Activated T-cell treated with anti-CD3 and anti-CD28 coated beads, Interleukin-2, amount 50 U/mL, for 4 hours (primary cell): ENCODE results near the gene DNASE1L3. TPM values are rescaled to one million over a fixed set of nuclear protein-coding genes. Genes with fewer than 3 reads are reported as not detected.

Experiments
- ATAC-seq, 2 donors: fragments of 200-7000 bp; cut with Tn5 transposase; one replicate each; pipeline ENCODE4 v1.10.0; 2021
- DNase-seq: peaks from one replicate; pipeline ENCODE4 v3.0.0-alpha.2; 2020
- H3K27me3 Mint-ChIP-seq: one replicate; pipeline ENCODE4 v1.8.0; 2021; ENCODE audit warnings: low read depth, mixed read lengths
- H3K36me3 Mint-ChIP-seq: one replicate; pipeline ENCODE4 v1.8.0; 2022; ENCODE audit warnings: mixed read lengths; ENCODE audit not compliant: insufficient read depth
- H3K4me1 Mint-ChIP-seq: one replicate; pipeline ENCODE4 v1.8.0; 2021; ENCODE audit warnings: low read depth, mixed read lengths
- H3K4me3 Mint-ChIP-seq: one replicate; pipeline ENCODE4 v1.8.0; 2021; ENCODE audit warnings: mild to moderate bottlenecking, moderate library complexity, mixed read lengths
- H3K9me3 Mint-ChIP-seq: one replicate; pipeline ENCODE4 v1.8.0; 2021; ENCODE audit warnings: mixed read lengths
- total RNA-seq, 3 donors: library from RNA; stranded (reverse); gene quantifications; one replicate each; pipeline ENCODE4 v1.2.1, GENCODE V29; 2021

DNASE1L3 gene
- total RNA-seq, 3 donors from 2014 or later = not detected

- DNase-seq (no peak), ATAC-seq (no peak)
- Mint-ChIP-seq H3K4me1 (peaks cover 4% of the 10 kb centered on the region), H3K9me3 (peaks cover 3% of the 10 kb centered on the region), H3K27me3 (peaks cover 7% of the 10 kb centered on the region), H3K36me3 (no peaks in the 10 kb centered on the region), H3K4me3 (no peak overlapping the region)
Observed at GRCh38 chr3:58200121-58200709, 10.6 kb downstream of the DNASE1L3 start.

GRCh38 chr3:58198804-58199203 is 12.0 kb downstream of the DNASE1L3 start:
- ATAC-seq (no peak), DNase-seq (no peak)
- no peaks in the 10 kb centered on the region for H3K36me3 Mint-ChIP-seq
- no peak overlapping the region for H3K4me3 Mint-ChIP-seq
- H3K9me3 Mint-ChIP-seq = peaks cover 3% of the 10 kb centered on the region
- H3K4me1 Mint-ChIP-seq = peaks cover 4% of the 10 kb centered on the region
- H3K27me3 Mint-ChIP-seq = peaks cover 7% of the 10 kb centered on the region

GRCh38 chr3:58198362-58198761 is 12.4 kb downstream of the DNASE1L3 start:
- Mint-ChIP-seq H3K36me3 (no peaks in the 10 kb centered on the region), H3K4me1 (peaks cover 4% of the 10 kb centered on the region), H3K9me3 (peaks cover 3% of the 10 kb centered on the region), H3K27me3 (peaks cover 5% of the 10 kb centered on the region), H3K4me3 (no peak overlapping the region)
- ATAC-seq (no peak), DNase-seq (no peak)

- Mint-ChIP-seq H3K9me3 (no peaks in the 10 kb centered on the region), H3K4me3 (no peak overlapping the region), H3K36me3 (no peaks in the 10 kb centered on the region), H3K27me3 (no peaks in the 10 kb centered on the region), H3K4me1 (peaks cover 2% of the 10 kb centered on the region)
- no peak for DNase-seq
- no peak for ATAC-seq
Observed at GRCh38 chr3:58197588-58197987, 13.2 kb downstream of the DNASE1L3 start.

GRCh38 chr3:58193682-58194407 is 16.9 kb downstream of the DNASE1L3 start:
- Mint-ChIP-seq H3K4me1 (no peaks in the 10 kb centered on the region), H3K9me3 (no peaks in the 10 kb centered on the region), H3K36me3 (no peaks in the 10 kb centered on the region), H3K27me3 (no peaks in the 10 kb centered on the region), H3K4me3 (no peak overlapping the region)
- ATAC-seq (no peak), DNase-seq (no peak)

- no peak for DNase-seq
- no peak for ATAC-seq
- Mint-ChIP-seq H3K36me3 (no peaks in the 10 kb centered on the region), H3K9me3 (no peaks in the 10 kb centered on the region), H3K27me3 (no peaks in the 10 kb centered on the region), H3K4me3 (no peak overlapping the region), H3K4me1 (no peaks in the 10 kb centered on the region)
Observed at GRCh38 chr3:58192069-58192468, 18.7 kb downstream of the DNASE1L3 start.

GRCh38 chr3:58191361-58191991 is 19.3 kb downstream of the DNASE1L3 start:
- Mint-ChIP-seq H3K4me1 (no peaks in the 10 kb centered on the region), H3K36me3 (no peaks in the 10 kb centered on the region)

GRCh38 chr3:58190882-58191281 is 19.9 kb downstream of the DNASE1L3 start:
- H3K4me3 Mint-ChIP-seq = no peak overlapping the region
- DNase-seq (no peak), ATAC-seq (no peak)
- no peaks in the 10 kb centered on the region for H3K36me3 Mint-ChIP-seq
- no peaks in the 10 kb centered on the region for H3K4me1 Mint-ChIP-seq
- H3K27me3 Mint-ChIP-seq = no peaks in the 10 kb centered on the region
- no peaks in the 10 kb centered on the region for H3K9me3 Mint-ChIP-seq

More at GRCh38 chr3:58191361-58191991, 19.3 kb downstream of the DNASE1L3 start:
- Mint-ChIP-seq H3K27me3 (no peaks in the 10 kb centered on the region), H3K9me3 (no peaks in the 10 kb centered on the region), H3K4me3 (no peak overlapping the region)
- DNase-seq = no peak
- ATAC-seq = no peak

GRCh38 chr3:58190291-58190690 is 20.5 kb downstream of the DNASE1L3 start:
- Mint-ChIP-seq H3K27me3 (no peaks in the 10 kb centered on the region), H3K4me3 (no peak overlapping the region), H3K9me3 (no peaks in the 10 kb centered on the region), H3K4me1 (no peaks in the 10 kb centered on the region), H3K36me3 (no peaks in the 10 kb centered on the region)
- DNase-seq (no peak), ATAC-seq (no peak)

- H3K9me3 Mint-ChIP-seq = no peaks in the 10 kb centered on the region
- DNase-seq = no peak
- no peak for ATAC-seq
- no peaks in the 10 kb centered on the region for H3K27me3 Mint-ChIP-seq
- no peak overlapping the region for H3K4me3 Mint-ChIP-seq
- H3K36me3 Mint-ChIP-seq = no peaks in the 10 kb centered on the region
- no peaks in the 10 kb centered on the region for H3K4me1 Mint-ChIP-seq
Observed at GRCh38 chr3:58189691-58190090, 21.1 kb downstream of the DNASE1L3 start.

GRCh38 chr3:58188921-58189451 is 21.8 kb downstream of the DNASE1L3 start:
- no peak for ATAC-seq
- Mint-ChIP-seq H3K27me3 (no peaks in the 10 kb centered on the region), H3K9me3 (no peaks in the 10 kb centered on the region), H3K4me3 (no peak overlapping the region), H3K4me1 (no peaks in the 10 kb centered on the region), H3K36me3 (no peaks in the 10 kb centered on the region)
- no peak for DNase-seq

GRCh38 chr3:58188173-58188564 is 22.6 kb downstream of the DNASE1L3 start:
- no peaks in the 10 kb centered on the region for H3K4me1 Mint-ChIP-seq
- no peaks in the 10 kb centered on the region for H3K36me3 Mint-ChIP-seq
- H3K9me3 Mint-ChIP-seq = no peaks in the 10 kb centered on the region
- no peak for DNase-seq
- ATAC-seq = no peak
- H3K4me3 Mint-ChIP-seq = no peak overlapping the region
- no peaks in the 10 kb centered on the region for H3K27me3 Mint-ChIP-seq

- DNase-seq = no peak
- H3K9me3 Mint-ChIP-seq = no peaks in the 10 kb centered on the region
- no peaks in the 10 kb centered on the region for H3K36me3 Mint-ChIP-seq
Observed at GRCh38 chr3:58184982-58185360, 25.8 kb downstream of the DNASE1L3 start.

GRCh38 chr3:58184309-58184981 is 26.3 kb downstream of the DNASE1L3 start:
- no peaks in the 10 kb centered on the region for H3K9me3 Mint-ChIP-seq
- no peak for ATAC-seq
- no peaks in the 10 kb centered on the region for H3K27me3 Mint-ChIP-seq
- no peaks in the 10 kb centered on the region for H3K36me3 Mint-ChIP-seq
- H3K4me3 Mint-ChIP-seq = no peak overlapping the region
- no peak for DNase-seq
- H3K4me1 Mint-ChIP-seq = no peaks in the 10 kb centered on the region

More at GRCh38 chr3:58184982-58185360, 25.8 kb downstream of the DNASE1L3 start:
- Mint-ChIP-seq H3K4me3 (no peak overlapping the region), H3K4me1 (no peaks in the 10 kb centered on the region), H3K27me3 (no peaks in the 10 kb centered on the region)
- no peak for ATAC-seq
